Fibroblast of mammary gland (primary cell): Measurements from ENCODE around the gene TNFRSF13B.
"Not testable (repeated sequence)": the region's sequence is repeated elsewhere in the genome, so short reads cannot be mapped to it uniquely, and the experiment has no call there.

Experiments used
- DNase-seq: peaks from one replicate; pipeline ENCODE4 v3.0.0-alpha.2; 2010; ENCODE audit warnings: low read depth
- H3K4me3 ChIP-seq: 2 replicates; pipeline ENCODE4 v1.5.1; 2011; ENCODE audit warnings: low read depth, mild to moderate bottlenecking, low read length, moderate library complexity; ENCODE audit not compliant: control insufficient read depth
- CTCF ChIP-seq: conservative IDR thresholded peaks from 2 replicates; pipeline ENCODE4 v1.5.1; 2011; ENCODE audit warnings: low read depth, low read length, inconsistent platforms; ENCODE audit not compliant: control insufficient read depth, insufficient read depth

Gene TNFRSF13B

GRCh38 chr17:16980061-16980460 is 8.1 kb upstream of the TNFRSF13B start:
- TF ChIP-seq CTCF: no peak
- DNase-seq: no peak
- no peak overlapping the region for H3K4me3 ChIP-seq

GRCh38 chr17:16979237-16979823 is 7.4 kb upstream of the TNFRSF13B start:
- H3K4me3 ChIP-seq: not testable (repeated sequence)
- DNase-seq: peak; percentile 17

GRCh38 chr17:16977932-16978331 is 6.0 kb upstream of the TNFRSF13B start:
- no peak overlapping the region for H3K4me3 ChIP-seq
- no peak for TF ChIP-seq CTCF
- no peak for DNase-seq

GRCh38 chr17:16976725-16977550 is 5.0 kb upstream of the TNFRSF13B start:
- no peak overlapping the region for H3K4me3 ChIP-seq
- no peak for DNase-seq
- TF ChIP-seq CTCF: no peak

- TF ChIP-seq CTCF: no peak
- no peak overlapping the region for H3K4me3 ChIP-seq
- no peak for DNase-seq
These were observed 4.1 kb upstream of the TNFRSF13B start for GRCh38 chr17:16975744-16976625.

GRCh38 chr17:16975277-16975651 is 3.3 kb upstream of the TNFRSF13B start:
- no peak overlapping the region for H3K4me3 ChIP-seq
- TF ChIP-seq CTCF: no peak
- DNase-seq: no peak

GRCh38 chr17:16974569-16975276 is 2.8 kb upstream of the TNFRSF13B start:
- no peak for TF ChIP-seq CTCF
- H3K4me3 ChIP-seq: no peak overlapping the region
- no peak for DNase-seq
